ENCODE results near the gene ADH5.

DNA sequence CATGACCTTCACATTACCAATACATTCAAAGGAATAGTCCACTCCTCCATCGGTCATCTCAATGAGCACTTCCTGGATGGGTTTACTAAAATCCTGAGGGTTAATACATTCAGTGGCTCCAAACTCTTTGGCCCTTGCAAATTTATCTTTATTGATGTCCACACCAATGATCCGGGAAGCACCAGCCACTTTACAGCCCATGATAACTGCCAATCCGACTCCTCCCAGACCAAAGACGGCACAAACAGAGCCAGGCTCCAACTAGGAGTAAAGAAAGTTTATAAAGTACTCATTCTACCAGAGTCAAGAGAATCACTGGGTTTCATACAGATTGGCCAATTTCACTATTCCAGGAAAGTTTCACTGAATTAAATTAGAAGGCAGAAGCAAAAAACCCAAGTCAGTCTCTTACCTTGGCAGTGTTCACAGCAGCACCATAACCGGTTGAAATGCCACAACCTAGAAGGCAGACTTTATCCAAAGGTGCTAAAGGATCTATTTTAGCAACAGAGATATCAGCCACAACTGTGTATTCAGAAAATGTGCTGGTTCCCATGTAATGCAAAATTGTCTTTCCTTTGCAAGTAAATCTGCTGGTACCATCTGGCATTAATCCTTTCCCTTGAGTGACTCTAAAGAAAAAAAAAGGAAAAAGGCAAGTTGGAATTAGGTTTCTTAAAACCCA, 12.2 kb downstream of the ADH5 start:
- TF ChIP-seq, protein P1, sequence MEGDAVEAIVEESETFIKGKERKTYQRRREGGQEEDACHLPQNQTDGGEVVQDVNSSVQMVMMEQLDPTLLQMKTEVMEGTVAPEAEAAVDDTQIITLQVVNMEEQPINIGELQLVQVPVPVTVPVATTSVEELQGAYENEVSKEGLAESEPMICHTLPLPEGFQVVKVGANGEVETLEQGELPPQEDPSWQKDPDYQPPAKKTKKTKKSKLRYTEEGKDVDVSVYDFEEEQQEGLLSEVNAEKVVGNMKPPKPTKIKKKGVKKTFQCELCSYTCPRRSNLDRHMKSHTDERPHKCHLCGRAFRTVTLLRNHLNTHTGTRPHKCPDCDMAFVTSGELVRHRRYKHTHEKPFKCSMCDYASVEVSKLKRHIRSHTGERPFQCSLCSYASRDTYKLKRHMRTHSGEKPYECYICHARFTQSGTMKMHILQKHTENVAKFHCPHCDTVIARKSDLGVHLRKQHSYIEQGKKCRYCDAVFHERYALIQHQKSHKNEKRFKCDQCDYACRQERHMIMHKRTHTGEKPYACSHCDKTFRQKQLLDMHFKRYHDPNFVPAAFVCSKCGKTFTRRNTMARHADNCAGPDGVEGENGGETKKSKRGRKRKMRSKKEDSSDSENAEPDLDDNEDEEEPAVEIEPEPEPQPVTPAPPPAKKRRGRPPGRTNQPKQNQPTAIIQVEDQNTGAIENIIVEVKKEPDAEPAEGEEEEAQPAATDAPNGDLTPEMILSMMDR (conservative IDR thresholded peaks at IDR 0.05): no peak
- no peak for TF ChIP-seq ZFX (IDR thresholded peaks at IDR 0.05)
